Pancreas (tissue), 10 donors: Measurements from ENCODE around the gene OR52E1. TPM values are rescaled to one million over a fixed set of nuclear protein-coding genes. Genes with fewer than 3 reads are reported as not detected.
"Not testable (repeated sequence)": the region's sequence is repeated elsewhere in the genome, so short reads cannot be mapped to it uniquely, and the experiment has no call there.

Experiments
- ATAC-seq, 4 donors: fragments of 200-7000 bp; cut with Tn5 transposase; one replicate each; pipeline versions ENCODE4 v1.8.0 to v1.9.1; 2020; ENCODE audit warnings: mild to moderate bottlenecking in 4 of 4, moderate library complexity in 4 of 4
- DNase-seq, 6 donors: peaks; one replicate each; pipeline ENCODE4 v3.0.0-alpha.2; 2020
- FAIRE-seq: peaks from 2 replicates; lab custom pipeline; 2012; peaks lifted over from hg19 to GRCh38; lab: Jason Lieb, UNC
- H3K27ac ChIP-seq, 4 donors: fragments of 200-600 bp; sonication (generic); 1 replicate in 3 of 4; 2 replicates in 1 of 4; pipeline versions ENCODE4 v1.5.0 to v1.8.0; 2020
- H3K27me3 ChIP-seq, 4 donors: fragments of 200-600 bp; one replicate each; pipeline ENCODE4 v1.8.0; 2021
- H3K36me3 ChIP-seq, 3 donors: fragments of 200-600 bp; sonication (generic) in 1 of 3; one replicate each; pipeline versions ENCODE4 v1.5.0 to v1.8.0; 2020 to 2021
- H3K4me1 ChIP-seq, 3 donors: fragments of 200-600 bp; one replicate each; pipeline ENCODE4 v1.8.0; 2021
- H3K4me3 ChIP-seq, 4 donors: fragments of 200-600 bp; sonication (generic) in 2 of 4; one replicate each; pipeline versions ENCODE4 v1.5.0 to v1.8.0; 2020 to 2021
- H3K9me3 ChIP-seq, 4 donors: fragments of 200-600 bp; one replicate each; pipeline ENCODE4 v1.8.0; 2021
- CTCF ChIP-seq, 4 donors: fragments of 200-600 bp; sonication (generic) in 3 of 4; IDR thresholded peaks; one replicate each; pipeline versions ENCODE4 v1.5.0 to v1.8.0; 2021; ENCODE audit warnings: antibody characterized with exemption in 4 of 4
- WGBS, 2 donors: extraction: QIAGEN DNeasy Blood & Tissue Kit; methylation state at CpG; one replicate each; pipeline ENCODE4 v1.1.7; 2013; 5-methylcytosine and 5-hydroxymethylcytosine counted together
- intact Hi-C, 3 donors: fragments of 100-400 bp; cut with DNase I; formaldehyde crosslinking; loops; one replicate each; pipeline versions ENCODE4 v1.11.1 to v1.14.2; 2022
- polyA plus RNA-seq, 2 donors: library from polyadenylated mRNA; stranded (reverse); fragments of 200-250 nt; gene quantifications; one replicate each; pipeline ENCODE4 v1.2.3, GENCODE V29; 2013
- total RNA-seq, 6 donors: library from RNA; stranded (reverse); fragmentation: NEBNext Ultra II Directional in 4 of 6; extraction: Animal tissue kit (Norgen Biotek cat#: 25700) in 4 of 6; gene quantifications; one replicate each; pipeline versions ENCODE4 v1.2.1 to v1.2.4, GENCODE V29; 2021 to 2023
- donor health status: healthy with polysubstance abuse.
- donor health status: DM: no; HTN: no; CAD: no; lungs with moderate emphysema.
- donor health status: DM: no; HTN: no; CAD: no.
- donor health status: control.
- donor health status: control.
- donor health status: Bipolar disorder and iron deficiency.
- donor health status: DM: yes; HTN: yes; CAD: no.
- donor health status: DM: no; HTN: no; CAD: no.
- donor health status: DM: no; HTN: no; CAD: no.
- donor health status: DM: yes; HTN: yes; CAD: no.

Gene OR52E1
- total and polyA plus RNA-seq, 8 donors: not detected

- Histone ChIP-seq H3K4me3 (no peak overlapping the region), H3K4me1 (no peaks in the 10 kb centered on the region), H3K27ac (no peak overlapping the region), H3K36me3 (no peaks in the 10 kb centered on the region), H3K9me3 (no peaks in the 10 kb centered on the region), H3K27me3 (no peaks in the 10 kb centered on the region)
- ATAC-seq (no peak), FAIRE-seq (no peak), DNase-seq (no peak)
- no peak for TF ChIP-seq CTCF (IDR thresholded peaks at IDR 0.05)
- intact Hi-C loops: no loop called here
- 37 to 52% methylated on average over 4 of the region's 4 CpGs for WGBS, 2 donors
Measured at GRCh38 chr11:5040876-5041275, 28.5 kb upstream of the OR52E1 start.

- no peaks in the 10 kb centered on the region for H3K36me3 ChIP-seq
- H3K27ac ChIP-seq: no peak overlapping the region
- no peak for FAIRE-seq
- no peak overlapping the region for H3K4me3 ChIP-seq
- DNase-seq: no peak
- WGBS, 2 donors: 55 to 61% methylated on average over 3 of the region's 3 CpGs
- no peak for TF ChIP-seq CTCF (IDR thresholded peaks at IDR 0.05)
- intact Hi-C loops: no loop called here
- no peaks in the 10 kb centered on the region for H3K4me1 ChIP-seq
- no peaks in the 10 kb centered on the region for H3K9me3 ChIP-seq
- ATAC-seq: no peak
- H3K27me3 ChIP-seq: no peaks in the 10 kb centered on the region
Measured at GRCh38 chr11:5042091-5042490, 27.3 kb upstream of the OR52E1 start.

- DNase-seq (no peak), ATAC-seq (no peak), FAIRE-seq (no peak)
- Histone ChIP-seq H3K4me1 (no peaks in the 10 kb centered on the region), H3K27me3 (no peaks in the 10 kb centered on the region), H3K27ac (no peak overlapping the region), H3K9me3 (no peaks in the 10 kb centered on the region), H3K36me3 (no peaks in the 10 kb centered on the region), H3K4me3 (no peak overlapping the region)
- intact Hi-C loops: no loop called here
- TF ChIP-seq CTCF (IDR thresholded peaks at IDR 0.05): no peak
- 42 to 54% methylated on average over 2 of the region's 2 CpGs for WGBS, 2 donors
Measured at GRCh38 chr11:5043380-5043779, 26.0 kb upstream of the OR52E1 start.

GRCh38 chr11:5046226-5046625 is 23.1 kb upstream of the OR52E1 start, which contains the start of gene OR52J3:
OR52J3 (plus strand) TSS chr11:5046526; CDS start chr11:5046526, 0 bp downstream.
- Histone ChIP-seq H3K36me3 (no peaks in the 10 kb centered on the region), H3K4me3 (no peak within 1 kb of the TSS), H3K4me1 (no peaks in the 10 kb centered on the region), H3K27ac (no peak within 1 kb of the TSS), H3K27me3 (peaks cover 0 to 6% (median 2%) of the 10 kb centered on the region in 4 donors), H3K9me3 (no peaks in the 10 kb centered on the region)
- FAIRE-seq: no peak
- intact Hi-C loops: no loop called here
- no peak for TF ChIP-seq CTCF (IDR thresholded peaks at IDR 0.05)
- WGBS, 2 donors: 24 to 30% methylated on average over 1 of the region's 1 CpG
- no peak for ATAC-seq
- no peak for DNase-seq

GRCh38 chr11:5046754-5047330 is 22.5 kb upstream of the OR52E1 start:
- 64 to 82% methylated on average over 15 of the region's 15 CpGs for WGBS, 2 donors
- no peak for ATAC-seq
- intact Hi-C loops: no loop called here
- FAIRE-seq: no peak
- no peaks in the 10 kb centered on the region for H3K4me1 ChIP-seq
- no peak overlapping the region for H3K4me3 ChIP-seq
- no peak overlapping the region for H3K27ac ChIP-seq
- H3K36me3 ChIP-seq: no peaks in the 10 kb centered on the region
- DNase-seq: no peak
- H3K27me3 ChIP-seq: peaks cover 0 to 6% (median 2%) of the 10 kb centered on the region in 4 donors
- no peak for TF ChIP-seq CTCF (IDR thresholded peaks at IDR 0.05)
- no peaks in the 10 kb centered on the region for H3K9me3 ChIP-seq

- H3K9me3 ChIP-seq, intact Hi-C loops, H3K4me3 ChIP-seq, H3K27me3 ChIP-seq, H3K4me1 ChIP-seq, H3K36me3 ChIP-seq, H3K27ac ChIP-seq, DNase-seq, ATAC-seq, FAIRE-seq: not testable (repeated sequence)
- 50 to 63% methylated on average over 5 of the region's 5 CpGs for WGBS, 2 donors
Measured at GRCh38 chr11:5058679-5059078, 10.7 kb upstream of the OR52E1 start.
